GM18907 (cell line): ENCODE measurements around the gene RET.

Experiments used
- ATAC-seq: cut with Tn5 transposase; IDR thresholded peaks from one replicate; pipeline ENCODE4 v1.9.1; 2021; ENCODE audit warnings: mild to moderate bottlenecking, moderate library complexity; ENCODE audit not compliant: unreplicated experiment

The RET gene

GRCh38 chr10:43076876-43077420, at the start of gene RET:
RET (plus strand) TSS chr10:43077069; CDS start chr10:43077259, 190 bp downstream.
- ATAC-seq, result no peak

- ATAC-seq, result no peak
Measured at GRCh38 chr10:43027331-43027955, 49.4 kb upstream of the RET start.

GRCh38 chr10:43028143-43028542, 48.7 kb upstream of the RET start:
- no peak for ATAC-seq

DNA sequence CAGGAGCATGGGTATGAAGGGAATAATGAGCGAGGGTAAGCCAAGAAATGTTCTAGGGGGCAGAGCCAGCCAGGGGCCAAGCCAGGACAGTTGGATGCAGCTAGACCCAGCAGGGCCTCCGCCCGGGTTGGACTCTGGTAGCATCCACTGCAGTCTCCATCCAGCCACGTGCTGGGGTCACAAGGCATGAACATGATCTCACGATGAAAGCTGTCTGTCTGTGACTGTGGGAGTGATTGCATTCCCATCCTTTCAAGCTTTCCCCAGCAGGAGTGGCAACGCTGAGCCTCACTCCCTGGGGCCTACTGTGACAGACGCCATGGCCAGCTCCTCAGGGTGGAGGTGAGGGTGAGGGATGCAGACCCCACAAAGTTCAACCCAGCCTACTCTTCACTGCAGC, 47.8 kb upstream of the RET start:
- no peak for ATAC-seq

GRCh38 chr10:43032613-43033012, 44.3 kb upstream of the RET start:
- no peak for ATAC-seq

DNA sequence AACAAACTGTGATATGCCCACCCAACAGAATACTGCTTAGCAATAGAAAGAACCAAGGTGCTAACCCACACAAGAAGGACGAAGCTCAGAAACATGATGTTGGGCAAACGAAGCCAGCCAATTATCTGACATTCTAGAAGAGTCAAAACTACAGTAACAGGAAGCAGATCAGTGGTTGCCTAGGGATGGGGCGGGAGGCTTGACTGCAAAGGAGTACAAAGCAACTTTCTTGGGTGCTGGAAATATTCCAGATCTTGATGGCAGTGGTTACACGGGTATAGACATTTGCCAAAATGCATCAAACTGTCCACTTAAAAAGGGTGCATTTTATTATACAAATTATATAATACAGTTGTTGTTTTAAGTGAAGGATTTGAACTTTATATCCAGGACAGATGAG, 41.1 kb upstream of the RET start:
- no peak for ATAC-seq

- no peak for ATAC-seq
Measured at GRCh38 chr10:43036481-43037428, 40.1 kb upstream of the RET start.

DNA sequence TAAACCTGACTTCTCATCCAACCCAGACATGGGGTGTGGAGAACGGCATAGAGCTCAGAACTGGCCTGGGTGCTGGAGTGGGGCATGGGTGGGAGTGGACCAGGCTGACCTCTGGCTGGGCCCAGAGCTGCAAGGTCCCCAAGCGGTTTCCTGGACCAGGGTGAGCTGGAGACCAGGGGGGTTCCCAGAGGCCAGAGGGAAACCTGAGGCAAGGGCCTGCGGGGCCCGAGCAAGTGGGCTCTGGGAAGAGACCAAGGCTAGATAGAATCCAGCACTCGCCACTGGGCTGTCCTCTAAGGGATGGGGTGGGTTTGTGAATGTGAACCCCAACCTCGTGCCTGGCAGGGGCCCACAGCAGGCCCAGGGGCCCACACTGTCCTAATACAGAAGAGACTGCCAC, 39.4 kb upstream of the RET start:
- no peak for ATAC-seq

DNA sequence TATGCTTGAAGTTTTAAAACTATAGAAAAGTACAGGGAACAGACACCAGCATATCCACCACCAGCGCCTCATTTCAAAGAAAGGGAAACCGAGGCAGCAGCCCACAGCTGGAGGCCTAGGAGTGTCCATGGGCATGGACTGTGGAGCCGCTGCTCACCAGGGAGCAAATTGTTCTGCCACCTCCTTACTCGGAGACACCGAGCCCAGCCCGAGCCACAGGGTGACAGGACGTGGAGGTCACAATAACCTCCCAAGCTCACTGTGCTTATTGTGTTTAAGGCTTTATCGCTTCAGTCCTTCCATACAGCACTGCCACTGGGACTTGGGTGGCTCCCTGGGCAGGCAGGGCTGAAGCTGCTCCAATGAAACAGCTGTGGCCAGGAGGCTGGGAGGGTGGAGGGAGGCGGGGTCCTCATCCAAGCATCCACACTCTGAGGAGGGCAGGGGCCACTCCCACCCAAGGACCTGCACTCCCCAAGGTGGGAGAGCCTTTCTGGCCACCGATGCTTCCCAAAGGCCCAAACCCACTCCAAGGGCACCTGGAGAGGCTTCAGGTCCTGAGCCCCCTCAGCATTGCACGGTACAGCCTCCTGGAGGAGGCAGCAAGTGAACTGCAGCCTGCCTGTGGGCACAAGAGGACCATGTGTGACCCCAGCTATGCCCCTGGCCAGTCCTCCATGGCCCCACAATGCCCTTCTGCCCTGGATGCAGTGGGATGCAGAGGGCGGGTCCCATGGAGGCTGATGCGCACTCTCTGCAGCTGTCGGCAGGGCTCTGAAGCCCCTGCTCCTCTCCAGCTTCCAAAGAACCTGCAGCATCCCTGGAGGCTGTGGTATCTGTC, 38.7 kb upstream of the RET start:
- no peak for ATAC-seq

DNA sequence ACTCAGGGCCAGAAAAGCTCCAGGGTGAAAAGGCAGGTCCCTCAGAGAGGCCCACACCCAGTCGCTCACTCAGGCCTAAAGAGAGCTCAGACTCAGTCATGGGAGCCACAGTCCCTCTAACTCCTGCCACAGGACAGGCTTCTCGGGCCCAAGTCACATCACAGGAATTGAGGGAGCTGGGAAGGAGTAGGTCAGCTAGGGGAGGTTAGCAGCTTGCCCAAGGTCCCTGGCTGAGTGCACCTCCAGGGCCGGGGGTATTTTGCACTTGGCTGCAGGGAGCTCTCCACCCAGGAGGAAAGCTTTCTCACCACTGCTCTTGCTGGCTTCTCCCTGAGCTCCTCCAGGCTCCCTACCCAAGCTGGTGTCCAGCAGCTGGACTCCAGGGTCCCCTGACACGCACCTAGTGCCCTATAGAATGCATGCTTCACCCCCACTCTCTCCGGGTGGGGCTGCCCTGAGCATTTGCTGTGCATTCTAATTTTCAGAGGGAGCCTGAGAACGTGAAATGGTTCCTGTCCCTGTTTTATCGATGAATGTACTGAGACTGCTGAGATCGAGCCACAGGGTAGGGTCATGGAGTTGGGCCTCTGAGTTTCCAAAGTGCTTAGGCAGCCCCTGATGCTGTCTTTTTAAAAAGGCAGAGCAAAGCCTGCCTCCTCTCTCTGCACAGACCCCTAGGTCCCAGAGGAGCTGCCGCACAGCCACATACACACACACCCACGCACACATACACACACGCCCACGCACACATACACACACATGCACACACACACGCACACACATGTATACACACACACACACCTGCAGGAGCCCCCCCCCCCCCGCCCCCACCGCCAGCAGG, 37.9 kb upstream of the RET start:
- no peak for ATAC-seq

GRCh38 chr10:43039624-43040481, 37.0 kb upstream of the RET start:
- no peak for ATAC-seq

- no peak for ATAC-seq
Measured at GRCh38 chr10:43040482-43041256, 36.2 kb upstream of the RET start.

- no peak for ATAC-seq
Measured at GRCh38 chr10:43041422-43042342, 35.2 kb upstream of the RET start.

DNA sequence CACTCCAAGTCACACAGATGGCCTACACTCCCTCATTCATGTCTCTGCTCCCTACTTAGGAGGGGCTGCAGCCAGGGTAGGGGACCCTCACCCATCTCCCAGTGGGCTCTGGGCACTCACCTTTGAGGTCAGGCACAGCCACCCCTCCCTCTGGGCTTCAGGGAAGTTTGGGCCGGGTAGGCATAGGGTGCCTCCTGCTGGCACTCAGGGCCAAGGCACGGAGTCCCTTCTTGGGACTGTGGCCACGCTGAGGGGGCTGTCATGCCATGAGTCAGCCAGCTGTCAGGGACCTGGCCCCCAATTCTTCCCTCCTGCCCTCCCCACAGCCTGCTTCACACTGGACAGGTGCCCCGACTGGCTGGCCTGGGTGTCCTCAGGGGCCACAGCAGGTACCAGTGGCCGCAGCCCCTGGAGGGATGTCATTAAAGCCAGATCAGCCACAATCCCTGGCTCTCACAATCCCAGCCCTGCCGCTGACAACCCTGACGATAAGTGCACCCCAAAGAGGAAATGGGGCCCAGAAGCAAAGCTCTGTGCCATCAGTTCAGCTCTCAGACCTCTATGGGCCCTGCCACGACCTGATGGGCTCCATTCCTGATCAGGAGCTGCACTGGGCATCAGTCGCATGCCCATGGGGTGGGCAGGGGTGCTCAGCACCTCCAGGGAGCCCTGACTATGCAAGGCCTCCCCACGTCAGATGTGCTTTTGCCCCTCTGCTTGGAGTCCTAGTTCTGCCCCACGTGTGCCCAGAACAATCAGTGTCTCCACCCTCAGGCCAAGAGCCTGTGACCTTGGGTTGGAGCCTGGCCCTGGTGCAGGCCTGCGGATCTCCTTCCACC, 34.1 kb upstream of the RET start:
- no peak for ATAC-seq

DNA sequence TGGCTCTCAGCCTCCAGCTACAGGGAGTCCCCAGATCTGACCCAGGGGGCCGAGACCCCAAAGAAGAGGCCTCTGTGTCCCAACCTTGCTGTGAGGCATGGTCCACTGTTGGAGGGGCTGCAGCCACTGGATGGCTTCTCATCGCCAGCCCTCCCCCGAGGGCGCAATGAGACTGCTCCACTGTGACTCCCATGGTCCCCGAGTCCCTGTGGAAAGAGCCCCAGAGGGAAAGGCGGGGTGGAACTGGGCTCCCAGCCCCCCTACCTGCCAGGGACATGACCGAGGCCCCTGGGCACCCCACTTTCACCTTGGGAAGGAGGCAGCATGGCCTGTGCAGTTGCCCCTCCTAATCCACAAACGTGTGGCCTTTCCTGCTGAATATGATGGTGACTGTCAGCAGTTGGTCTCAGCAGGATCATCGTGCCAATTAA, 33.5 kb upstream of the RET start:
- no peak for ATAC-seq

GRCh38 chr10:43043773-43044447, 33.0 kb upstream of the RET start:
- no peak for ATAC-seq
